ENCODE measurements around the gene HIVEP2. TPM values are rescaled to one million over a fixed set of nuclear protein-coding genes. Genes with fewer than 3 reads are reported as not detected.

Gene HIVEP2
- polyA plus RNA-seq, 3 donors: 0.16 to 1.4 (median 0.64) TPM

GRCh38 chr6:142804490-142804889 lies 140.5 kb downstream of the HIVEP2 start:
- peaks cover 0 to 2% (median 2%) of the 10 kb centered on the region in 3 donors for H3K27me3 Mint-ChIP-seq (ENCODE audit: low read depth in 3 of 3)
- no peaks in the 10 kb centered on the region for H3K4me1 Mint-ChIP-seq
- intact Hi-C loops (cut with micrococcal nuclease): no loop called here
- peaks cover 0 to 2% (median 0%) of the 10 kb centered on the region in 7 donors for H3K9me3 Mint-ChIP-seq
- H3K36me3 Mint-ChIP-seq: no peaks in the 10 kb centered on the region
- no peak overlapping the region for H3K4me2 ChIP-seq (replicated peaks; ENCODE audit: extremely low read depth, low read length, poor library complexity, severe bottlenecking)
- no peak for TF ChIP-seq CTCF (IDR thresholded peaks at IDR 0.05)
- H3K4me1 ChIP-seq (ENCODE audit: control insufficient read depth in 1 of 2, insufficient read depth in 2 of 2, low read length in 2 of 2): no peaks in the 10 kb centered on the region
- H3K27me3 ChIP-seq (ENCODE audit: control insufficient read depth in 2 of 2, insufficient read depth in 2 of 2, low read length in 2 of 2): no peaks in the 10 kb centered on the region
- no peaks in the 10 kb centered on the region for H3K36me3 ChIP-seq (replicated peaks in 1 of 2; ENCODE audit: control insufficient read depth in 1 of 2, insufficient read depth in 2 of 2, low read length in 2 of 2)
- H2AFZ ChIP-seq (ENCODE audit: insufficient read depth, low read depth, low read length, poor library complexity, severe bottlenecking): no peak overlapping the region
- no peaks in the 10 kb centered on the region for H3K9me3 ChIP-seq (replicated peaks in 1 of 2; ENCODE audit: control insufficient read depth in 1 of 2, insufficient read depth in 1 of 2, low read length in 2 of 2)
- no peak overlapping the region for H3K27ac Mint-ChIP-seq
- no peak for DNase-seq
- no peaks in the 10 kb centered on the region for H3K79me2 ChIP-seq (ENCODE audit: insufficient read depth, low read length)
- no peaks in the 10 kb centered on the region for H4K20me1 ChIP-seq (ENCODE audit: insufficient read depth, low read length)
- no peak overlapping the region for H3K9ac ChIP-seq (ENCODE audit: insufficient read depth, low read length, poor library complexity, severe bottlenecking)
- H3K27ac ChIP-seq (ENCODE audit: low read depth in 1 of 2, low read length in 2 of 2): no peak overlapping the region
- H3K4me3 ChIP-seq (replicated peaks in 1 of 3; ENCODE audit: low read depth in 2 of 3, low read length in 3 of 3): no peak overlapping the region
- no peak overlapping the region for H3K4me3 Mint-ChIP-seq

- WGBS (ENCODE audit: insufficient coverage): 100% methylated on average over 1 of the region's 2 CpGs
- H3K27ac ChIP-seq (ENCODE audit: low read depth in 1 of 2, low read length in 2 of 2): no peak overlapping the region
- no peaks in the 10 kb centered on the region for H3K36me3 Mint-ChIP-seq
- H3K4me1 ChIP-seq (ENCODE audit: control insufficient read depth in 1 of 2, insufficient read depth in 2 of 2, low read length in 2 of 2): no peaks in the 10 kb centered on the region
- no peak overlapping the region for H3K4me3 Mint-ChIP-seq
- H3K4me3 ChIP-seq (replicated peaks in 1 of 3; ENCODE audit: low read depth in 2 of 3, low read length in 3 of 3): no peak overlapping the region
- DNase-seq: no peak
- no peaks in the 10 kb centered on the region for H3K9me3 ChIP-seq (replicated peaks in 1 of 2; ENCODE audit: control insufficient read depth in 1 of 2, insufficient read depth in 1 of 2, low read length in 2 of 2)
- no peaks in the 10 kb centered on the region for H3K4me1 Mint-ChIP-seq
- no peaks in the 10 kb centered on the region for H4K20me1 ChIP-seq (ENCODE audit: insufficient read depth, low read length)
- no peak overlapping the region for H2AFZ ChIP-seq (ENCODE audit: insufficient read depth, low read depth, low read length, poor library complexity, severe bottlenecking)
- intact Hi-C loops (cut with micrococcal nuclease): no loop called here
- H3K79me2 ChIP-seq (ENCODE audit: insufficient read depth, low read length): no peaks in the 10 kb centered on the region
- H3K9ac ChIP-seq (ENCODE audit: insufficient read depth, low read length, poor library complexity, severe bottlenecking): no peak overlapping the region
- no peak overlapping the region for H3K27ac Mint-ChIP-seq
- H3K9me3 Mint-ChIP-seq: peaks cover 0 to 2% (median 0%) of the 10 kb centered on the region in 7 donors
- H3K27me3 Mint-ChIP-seq (ENCODE audit: low read depth in 3 of 3): peaks cover 0 to 2% (median 2%) of the 10 kb centered on the region in 3 donors
- H3K4me2 ChIP-seq (replicated peaks; ENCODE audit: extremely low read depth, low read length, poor library complexity, severe bottlenecking): no peak overlapping the region
- no peaks in the 10 kb centered on the region for H3K36me3 ChIP-seq (replicated peaks in 1 of 2; ENCODE audit: control insufficient read depth in 1 of 2, insufficient read depth in 2 of 2, low read length in 2 of 2)
- no peak for TF ChIP-seq CTCF (IDR thresholded peaks at IDR 0.05)
- H3K27me3 ChIP-seq (ENCODE audit: control insufficient read depth in 2 of 2, insufficient read depth in 2 of 2, low read length in 2 of 2): no peaks in the 10 kb centered on the region
Measured at GRCh38 chr6:142803495-142804058, 141.4 kb downstream of the HIVEP2 start.
